Ovary (tissue), 3 donors: Measurements from ENCODE around the gene COPS8.

Experiments
- POLR2A ChIP-seq: fragments of 450-650 bp; IDR thresholded peaks from one replicate; pipeline ENCODE4 v1.6.1; 2017; ENCODE audit warnings: antibody characterized with exemption, mild to moderate bottlenecking, moderate library complexity
- TF ChIP-seq, protein P1 (sequence below), 3 donors: fragments of 450-650 bp in 2 of 3; fragments of 200-600 bp in 1 of 3; IDR thresholded peaks; one replicate each; pipeline versions ENCODE4 v1.5.1 to v1.8.0; 2016 to 2022; ENCODE audit warnings: antibody characterized with exemption in 3 of 3, mild to moderate bottlenecking in 1 of 3
- donor health status: DM: no; HTN: no; CAD: no.

DNA sequence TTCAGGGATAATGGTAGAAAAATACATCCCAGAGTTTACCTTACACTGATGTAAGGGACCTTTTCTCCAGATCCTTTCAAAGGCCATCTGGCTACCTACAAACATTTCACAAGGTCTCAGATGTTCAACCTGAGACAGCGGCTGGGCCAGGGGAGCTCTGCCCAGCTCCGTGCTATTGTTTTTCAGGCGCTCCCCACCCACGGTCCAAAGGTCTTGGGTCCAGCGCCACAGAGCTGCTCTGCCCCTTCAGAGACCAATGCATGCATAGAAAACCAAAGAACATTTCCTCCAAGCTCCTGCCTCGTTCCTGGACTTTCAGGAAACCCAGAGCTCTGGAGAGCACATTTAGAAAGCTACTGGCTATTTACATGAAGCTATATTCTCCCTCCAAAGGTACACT is 40.3 kb downstream of the COPS8 start:
- TF ChIP-seq, protein P1, sequence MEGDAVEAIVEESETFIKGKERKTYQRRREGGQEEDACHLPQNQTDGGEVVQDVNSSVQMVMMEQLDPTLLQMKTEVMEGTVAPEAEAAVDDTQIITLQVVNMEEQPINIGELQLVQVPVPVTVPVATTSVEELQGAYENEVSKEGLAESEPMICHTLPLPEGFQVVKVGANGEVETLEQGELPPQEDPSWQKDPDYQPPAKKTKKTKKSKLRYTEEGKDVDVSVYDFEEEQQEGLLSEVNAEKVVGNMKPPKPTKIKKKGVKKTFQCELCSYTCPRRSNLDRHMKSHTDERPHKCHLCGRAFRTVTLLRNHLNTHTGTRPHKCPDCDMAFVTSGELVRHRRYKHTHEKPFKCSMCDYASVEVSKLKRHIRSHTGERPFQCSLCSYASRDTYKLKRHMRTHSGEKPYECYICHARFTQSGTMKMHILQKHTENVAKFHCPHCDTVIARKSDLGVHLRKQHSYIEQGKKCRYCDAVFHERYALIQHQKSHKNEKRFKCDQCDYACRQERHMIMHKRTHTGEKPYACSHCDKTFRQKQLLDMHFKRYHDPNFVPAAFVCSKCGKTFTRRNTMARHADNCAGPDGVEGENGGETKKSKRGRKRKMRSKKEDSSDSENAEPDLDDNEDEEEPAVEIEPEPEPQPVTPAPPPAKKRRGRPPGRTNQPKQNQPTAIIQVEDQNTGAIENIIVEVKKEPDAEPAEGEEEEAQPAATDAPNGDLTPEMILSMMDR (IDR thresholded peaks at IDR 0.05), result no peak
- no peak for TF ChIP-seq POLR2A
